AG04449 (cell line): ENCODE data around the gene NDFIP2.

Experiments
- CTCF ChIA-PET: fragments of 350-600 bp; formaldehyde crosslinking; extraction: SDS; loops from one replicate; lab custom pipeline; 2021; ENCODE audit warnings: antibody characterized with exemption; lab: Yijun Ruan, JAX
- POLR2A ChIA-PET: fragments of 400-600, 350-600 bp; formaldehyde crosslinking; extraction: SDS; loops from one replicate; lab custom pipeline; 2020; ENCODE audit warnings: antibody characterized with exemption, inconsistent platforms; lab: Yijun Ruan, JAX
- DNase-seq: peaks from one replicate; pipeline ENCODE4 v3.0.0-alpha.2; 2010; ENCODE audit warnings: low read depth, low spot score
- H3K4me3 ChIP-seq: 2 replicates; pipeline ENCODE4 v1.5.1; 2011; ENCODE audit warnings: low read depth, mild to moderate bottlenecking, control low read depth, low read length
- CTCF ChIP-seq: IDR thresholded peaks from one replicate; pipeline ENCODE4 v1.5.1; 2011; ENCODE audit warnings: mild to moderate bottlenecking, moderate library complexity, low read length, control low read depth, inconsistent platforms; ENCODE audit not compliant: insufficient read depth; ENCODE audit errors: missing control alignments

Gene NDFIP2

GRCh38 chr13:79528356-79528755, 47.4 kb downstream of the NDFIP2 start:
- ChIA-PET POLR2A (no interaction called here), CTCF (interaction anchor here (1.1 to 5.4 kb wide), 5 partner anchors 12 to 105 kb away, joined by 3 to 34 read pairs (median 3); no protein-coding TSS in a partner anchor)
- H3K4me3 ChIP-seq, result no peak overlapping the region
- no peak for DNase-seq
- TF ChIP-seq CTCF, result no peak

- no peak for TF ChIP-seq CTCF
- no peak overlapping the region for H3K4me3 ChIP-seq
- ChIA-PET CTCF (interaction anchor here (1.1 to 5.4 kb wide), 3 partner anchors 11 to 105 kb away, joined by 3 to 34 read pairs (median 3); no protein-coding TSS in a partner anchor), POLR2A (no interaction called here)
- DNase-seq, result no peak
Measured at GRCh38 chr13:79528759-79529191, 47.8 kb downstream of the NDFIP2 start.

- no peak for TF ChIP-seq CTCF
- no peak overlapping the region for H3K4me3 ChIP-seq
- POLR2A ChIA-PET, result no interaction called here
- CTCF ChIA-PET, result interaction anchor here (1.1 to 5.4 kb wide), 3 partner anchors 10 to 106 kb away, joined by 3 to 34 read pairs (median 5); no protein-coding TSS in a partner anchor
- DNase-seq, result no peak
Measured at GRCh38 chr13:79529817-79530216, 48.9 kb downstream of the NDFIP2 start.

GRCh38 chr13:79530270-79530669, 49.3 kb downstream of the NDFIP2 start:
- CTCF ChIA-PET, result interaction anchor here (1.3 to 5.4 kb wide), 3 partner anchors 11 to 106 kb away, joined by 5 to 34 read pairs (median 6); no protein-coding TSS in a partner anchor
- TF ChIP-seq CTCF, result no peak
- POLR2A ChIA-PET, result interaction anchor here (0.8 kb wide), 1 partner anchor 45 kb away, joined by 5 read pairs; no protein-coding TSS in a partner anchor
- DNase-seq, result no peak
- H3K4me3 ChIP-seq, result no peak overlapping the region

GRCh38 chr13:79531542-79532254, 50.7 kb downstream of the NDFIP2 start:
- ChIA-PET CTCF (interaction anchor here (1.3 to 5.4 kb wide), 3 partner anchors 10 to 108 kb away, joined by 5 to 34 read pairs (median 6); no protein-coding TSS in a partner anchor), POLR2A (no interaction called here)

More at GRCh38 chr13:79531542-79532254, 50.7 kb downstream of the NDFIP2 start:
- DNase-seq, result no peak
- no peak for TF ChIP-seq CTCF
- no peak overlapping the region for H3K4me3 ChIP-seq
